ENCODE data around the gene CATSPERZ.
A peak's percentile ranks its signal among the peaks of the same experiment; 100 is the strongest.
"Not testable (repeated sequence)": the region's sequence is repeated elsewhere in the genome, so short reads cannot be mapped to it uniquely, and the experiment has no call there.

CATSPERZ gene

DNA sequence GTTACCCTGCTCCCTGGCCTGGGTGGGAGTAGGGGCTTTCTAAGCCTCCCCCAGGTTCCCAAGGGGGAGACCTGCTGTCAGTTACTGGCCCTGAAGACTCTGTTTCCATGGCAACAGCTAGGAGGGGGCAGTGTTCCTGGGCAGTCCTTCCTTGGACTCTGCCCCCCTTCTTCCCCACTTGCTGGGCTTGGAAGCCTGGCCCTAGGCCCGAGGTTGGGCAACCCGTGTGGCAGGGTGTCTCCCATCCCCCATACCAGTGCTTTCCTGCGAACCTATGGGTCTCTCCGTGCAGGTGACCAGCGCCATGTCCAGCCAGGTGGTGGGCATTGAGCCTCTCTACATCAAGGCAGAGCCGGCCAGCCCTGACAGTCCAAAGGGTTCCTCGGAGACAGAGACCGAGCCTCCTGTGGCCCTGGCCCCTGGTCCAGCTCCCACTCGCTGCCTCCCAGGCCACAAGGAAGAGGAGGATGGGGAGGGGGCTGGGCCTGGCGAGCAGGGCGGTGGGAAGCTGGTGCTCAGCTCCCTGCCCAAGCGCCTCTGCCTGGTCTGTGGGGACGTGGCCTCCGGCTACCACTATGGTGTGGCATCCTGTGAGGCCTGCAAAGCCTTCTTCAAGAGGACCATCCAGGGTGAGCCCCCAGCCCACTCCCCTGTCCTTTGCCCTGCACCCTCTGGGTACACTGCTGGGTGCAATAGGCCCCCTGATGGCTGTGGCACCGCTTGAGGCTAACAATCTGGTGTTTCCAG is 6.9 kb downstream of the CATSPERZ start:
- Histone ChIP-seq H3K4me3 (ENCODE audit: low read depth, low read length) (peak overlapping the region; percentile 97), H3K9me3 (ENCODE audit: control insufficient read depth, insufficient read depth, low read depth, low read length) (no peaks in the 10 kb centered on the region)

DNA sequence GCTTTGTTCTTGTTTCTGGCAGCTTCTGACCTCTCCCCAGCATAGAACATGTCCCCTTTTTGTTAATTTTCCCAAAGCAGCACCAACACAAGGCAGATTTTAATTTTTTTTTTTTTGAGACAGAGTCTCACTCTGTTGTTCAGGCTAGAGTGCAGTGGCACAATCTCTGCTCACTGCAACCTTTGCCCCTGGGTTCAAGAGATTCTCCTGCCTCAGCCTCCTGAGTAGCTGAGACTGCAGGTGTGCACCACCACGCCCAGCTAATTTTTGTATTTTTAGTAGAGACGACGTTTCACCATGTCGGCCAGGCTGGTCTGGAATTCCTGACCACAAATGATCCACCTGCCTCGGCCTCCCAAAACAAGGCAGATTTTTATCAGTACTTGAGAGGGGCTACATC is 7.6 kb downstream of the CATSPERZ start:
- not testable (repeated sequence) for H3K27me3 ChIP-seq (ENCODE audit: control insufficient read depth, insufficient read depth, low read length); H3K9ac ChIP-seq (ENCODE audit: low read length); H3K4me3 ChIP-seq (ENCODE audit: low read depth, low read length); H3K9me3 ChIP-seq (ENCODE audit: control insufficient read depth, insufficient read depth, low read depth, low read length); H3K27ac ChIP-seq (ENCODE audit: low read depth, low read length)
- Histone ChIP-seq H3K36me3 (ENCODE audit: control insufficient read depth, insufficient read depth, low read length) (peaks cover 12% of the 10 kb centered on the region), H3K4me1 (ENCODE audit: control insufficient read depth, insufficient read depth, low read length) (peaks cover 13% of the 10 kb centered on the region)

More for the DNA sequence above, 6.9 kb downstream of the CATSPERZ start:
- H3K27me3 ChIP-seq (ENCODE audit: control insufficient read depth, insufficient read depth, low read length): no peaks in the 10 kb centered on the region
- peak overlapping the region; percentile 82 for H3K9ac ChIP-seq (ENCODE audit: low read length)
- peaks cover 13% of the 10 kb centered on the region for H3K4me1 ChIP-seq (ENCODE audit: control insufficient read depth, insufficient read depth, low read length)
- 0 out of 2 replicates have a peak overlapping the region, but pooled peaks have one; percentile 57 for H3K27ac ChIP-seq (ENCODE audit: low read depth, low read length)
- H3K36me3 ChIP-seq (ENCODE audit: control insufficient read depth, insufficient read depth, low read length): peaks cover 8% of the 10 kb centered on the region; the same call in 1 of the 2 replicates

DNA sequence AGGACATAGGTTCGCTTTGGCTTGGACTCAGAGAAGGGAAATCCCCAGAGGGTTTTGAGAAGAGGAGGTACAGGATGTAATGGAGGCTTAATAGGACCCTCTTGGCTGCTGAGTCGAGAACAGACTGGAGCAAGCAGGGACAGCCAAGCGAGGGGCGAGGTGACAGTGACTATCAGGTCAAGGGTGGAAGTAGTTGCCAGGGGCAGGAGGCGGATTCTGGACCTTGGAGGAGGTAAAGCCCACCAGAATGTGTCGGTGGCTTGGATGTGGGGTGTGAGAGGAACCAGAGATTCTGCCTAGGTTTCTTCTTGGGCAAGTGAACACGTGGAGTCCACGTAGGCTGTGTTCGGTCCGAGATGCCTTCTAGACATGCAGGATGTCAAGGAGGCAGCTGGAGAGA is 12.8 kb downstream of the CATSPERZ start:
- Histone ChIP-seq H3K27me3 (ENCODE audit: control insufficient read depth, insufficient read depth, low read length) (no peaks in the 10 kb centered on the region), H3K4me3 (ENCODE audit: low read depth, low read length) (no peak overlapping the region), H3K4me1 (ENCODE audit: control insufficient read depth, insufficient read depth, low read length) (no peaks in the 10 kb centered on the region), H3K9me3 (ENCODE audit: control insufficient read depth, insufficient read depth, low read depth, low read length) (no peaks in the 10 kb centered on the region), H3K36me3 (ENCODE audit: control insufficient read depth, insufficient read depth, low read length) (peaks cover 36% of the 10 kb centered on the region), H3K9ac (ENCODE audit: low read length) (no peak overlapping the region), H3K27ac (ENCODE audit: low read depth, low read length) (no peak overlapping the region)

DNA sequence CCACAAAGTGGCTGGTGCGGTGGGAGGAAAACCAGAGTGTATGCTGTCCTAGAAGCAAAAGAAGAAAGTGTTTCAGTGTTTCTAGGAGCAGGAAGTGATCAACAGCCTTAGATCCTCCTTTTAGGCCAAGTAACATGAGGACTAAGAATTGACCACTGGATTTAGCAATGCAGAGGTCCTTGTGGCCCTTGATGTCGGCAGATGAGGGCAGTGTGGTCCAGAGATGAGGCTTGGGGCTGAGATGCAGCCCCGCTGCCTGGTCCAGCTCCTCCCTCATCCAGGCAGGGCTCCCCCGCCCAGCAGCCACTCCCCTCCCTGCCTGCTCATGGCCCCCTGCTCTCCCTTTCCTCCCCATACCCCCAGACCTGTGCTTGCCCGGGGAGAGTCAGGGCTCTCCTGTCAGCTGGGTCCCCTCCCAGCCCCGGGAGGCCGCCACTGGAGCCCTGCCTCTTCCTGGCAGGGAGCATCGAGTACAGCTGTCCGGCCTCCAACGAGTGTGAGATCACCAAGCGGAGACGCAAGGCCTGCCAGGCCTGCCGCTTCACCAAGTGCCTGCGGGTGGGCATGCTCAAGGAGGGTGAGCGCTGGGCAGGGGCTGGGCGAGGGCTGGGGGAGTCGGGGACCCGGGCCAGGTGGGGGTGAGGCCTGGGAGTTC is 13.5 kb downstream of the CATSPERZ start:
- Histone ChIP-seq H3K36me3 (ENCODE audit: control insufficient read depth, insufficient read depth, low read length) (peaks cover 35% of the 10 kb centered on the region), H3K4me1 (ENCODE audit: control insufficient read depth, insufficient read depth, low read length) (no peaks in the 10 kb centered on the region), H3K27ac (ENCODE audit: low read depth, low read length) (no peak overlapping the region), H3K9ac (ENCODE audit: low read length) (no peak overlapping the region), H3K27me3 (ENCODE audit: control insufficient read depth, insufficient read depth, low read length) (no peaks in the 10 kb centered on the region), H3K4me3 (ENCODE audit: low read depth, low read length) (no peak overlapping the region), H3K9me3 (ENCODE audit: control insufficient read depth, insufficient read depth, low read depth, low read length) (no peaks in the 10 kb centered on the region)

- peaks cover 5% of the 10 kb centered on the region for H3K4me1 ChIP-seq (ENCODE audit: control insufficient read depth, insufficient read depth, low read length)
- no peak overlapping the region for H3K9ac ChIP-seq (ENCODE audit: low read length)
- no peaks in the 10 kb centered on the region for H3K9me3 ChIP-seq (ENCODE audit: control insufficient read depth, insufficient read depth, low read depth, low read length)
- H3K27me3 ChIP-seq (ENCODE audit: control insufficient read depth, insufficient read depth, low read length): no peaks in the 10 kb centered on the region
- no peak overlapping the region for H3K27ac ChIP-seq (ENCODE audit: low read depth, low read length)
- peaks cover 35% of the 10 kb centered on the region for H3K36me3 ChIP-seq (ENCODE audit: control insufficient read depth, insufficient read depth, low read length)
- H3K4me3 ChIP-seq (ENCODE audit: low read depth, low read length): no peak overlapping the region
Measured at GRCh38 chr11:64314146-64314804, 14.1 kb downstream of the CATSPERZ start.

DNA sequence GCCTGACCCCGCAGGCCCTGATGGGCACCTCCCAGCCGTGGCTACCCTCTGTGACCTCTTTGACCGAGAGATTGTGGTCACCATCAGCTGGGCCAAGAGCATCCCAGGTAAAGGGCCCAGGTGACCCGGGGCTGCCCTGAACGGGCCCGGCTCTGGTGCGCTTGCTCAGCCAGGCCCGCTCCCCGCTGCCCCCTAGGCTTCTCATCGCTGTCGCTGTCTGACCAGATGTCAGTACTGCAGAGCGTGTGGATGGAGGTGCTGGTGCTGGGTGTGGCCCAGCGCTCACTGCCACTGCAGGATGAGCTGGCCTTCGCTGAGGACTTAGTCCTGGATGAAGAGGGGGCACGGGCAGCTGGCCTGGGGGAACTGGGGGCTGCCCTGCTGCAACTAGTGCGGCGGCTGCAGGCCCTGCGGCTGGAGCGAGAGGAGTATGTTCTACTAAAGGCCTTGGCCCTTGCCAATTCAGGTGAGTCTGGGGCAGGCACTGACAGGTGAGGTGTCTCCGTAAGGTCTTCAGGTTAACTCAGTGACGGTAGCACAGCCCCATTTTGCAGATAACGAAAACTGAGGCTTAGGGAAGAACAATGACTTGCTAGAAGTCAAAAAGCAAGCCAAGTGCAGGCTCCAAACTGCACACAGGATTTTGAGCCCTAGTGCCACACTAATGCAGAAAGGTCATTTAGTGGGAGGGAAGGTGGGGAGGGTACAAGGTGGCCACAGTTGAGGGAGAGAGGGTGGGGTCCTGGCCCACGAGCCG is 14.8 kb downstream of the CATSPERZ start:
- no peak overlapping the region for H3K4me3 ChIP-seq (ENCODE audit: low read depth, low read length)
- no peak overlapping the region for H3K27ac ChIP-seq (ENCODE audit: low read depth, low read length)
- peaks cover 9% of the 10 kb centered on the region for H3K4me1 ChIP-seq (ENCODE audit: control insufficient read depth, insufficient read depth, low read length)
- peaks cover 40% of the 10 kb centered on the region for H3K36me3 ChIP-seq (ENCODE audit: control insufficient read depth, insufficient read depth, low read length)
- no peaks in the 10 kb centered on the region for H3K27me3 ChIP-seq (ENCODE audit: control insufficient read depth, insufficient read depth, low read length)
- H3K9me3 ChIP-seq (ENCODE audit: control insufficient read depth, insufficient read depth, low read depth, low read length): no peaks in the 10 kb centered on the region
- H3K9ac ChIP-seq (ENCODE audit: low read length): no peak overlapping the region

DNA sequence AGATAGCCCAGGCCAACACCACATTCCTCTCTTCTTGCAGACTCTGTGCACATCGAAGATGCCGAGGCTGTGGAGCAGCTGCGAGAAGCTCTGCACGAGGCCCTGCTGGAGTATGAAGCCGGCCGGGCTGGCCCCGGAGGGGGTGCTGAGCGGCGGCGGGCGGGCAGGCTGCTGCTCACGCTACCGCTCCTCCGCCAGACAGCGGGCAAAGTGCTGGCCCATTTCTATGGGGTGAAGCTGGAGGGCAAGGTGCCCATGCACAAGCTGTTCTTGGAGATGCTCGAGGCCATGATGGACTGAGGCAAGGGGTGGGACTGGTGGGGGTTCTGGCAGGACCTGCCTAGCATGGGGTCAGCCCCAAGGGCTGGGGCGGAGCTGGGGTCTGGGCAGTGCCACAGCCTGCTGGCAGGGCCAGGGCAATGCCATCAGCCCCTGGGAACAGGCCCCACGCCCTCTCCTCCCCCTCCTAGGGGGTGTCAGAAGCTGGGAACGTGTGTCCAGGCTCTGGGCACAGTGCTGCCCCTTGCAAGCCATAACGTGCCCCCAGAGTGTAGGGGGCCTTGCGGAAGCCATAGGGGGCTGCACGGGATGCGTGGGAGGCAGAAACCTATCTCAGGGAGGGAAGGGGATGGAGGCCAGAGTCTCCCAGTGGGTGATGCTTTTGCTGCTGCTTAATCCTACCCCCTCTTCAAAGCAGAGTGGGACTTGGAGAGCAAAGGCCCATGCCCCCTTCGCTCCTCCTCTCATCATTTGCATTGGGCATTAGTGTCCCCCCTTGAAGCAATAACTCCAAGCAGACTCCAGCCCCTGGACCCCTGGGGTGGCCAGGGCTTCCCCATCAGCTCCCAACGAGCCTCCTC is 15.7 kb downstream of the CATSPERZ start:
- not testable (repeated sequence) for H3K9me3 ChIP-seq (ENCODE audit: control insufficient read depth, insufficient read depth, low read depth, low read length); H3K27me3 ChIP-seq (ENCODE audit: control insufficient read depth, insufficient read depth, low read length); H3K27ac ChIP-seq (ENCODE audit: low read depth, low read length); H3K4me1 ChIP-seq (ENCODE audit: control insufficient read depth, insufficient read depth, low read length); H3K9ac ChIP-seq (ENCODE audit: low read length)
- H3K4me3 ChIP-seq (ENCODE audit: low read depth, low read length): peak overlapping the region; percentile 86; the same call in 1 of the 2 replicates
- H3K36me3 ChIP-seq (ENCODE audit: control insufficient read depth, insufficient read depth, low read length): peaks cover 47% of the 10 kb centered on the region

DNA sequence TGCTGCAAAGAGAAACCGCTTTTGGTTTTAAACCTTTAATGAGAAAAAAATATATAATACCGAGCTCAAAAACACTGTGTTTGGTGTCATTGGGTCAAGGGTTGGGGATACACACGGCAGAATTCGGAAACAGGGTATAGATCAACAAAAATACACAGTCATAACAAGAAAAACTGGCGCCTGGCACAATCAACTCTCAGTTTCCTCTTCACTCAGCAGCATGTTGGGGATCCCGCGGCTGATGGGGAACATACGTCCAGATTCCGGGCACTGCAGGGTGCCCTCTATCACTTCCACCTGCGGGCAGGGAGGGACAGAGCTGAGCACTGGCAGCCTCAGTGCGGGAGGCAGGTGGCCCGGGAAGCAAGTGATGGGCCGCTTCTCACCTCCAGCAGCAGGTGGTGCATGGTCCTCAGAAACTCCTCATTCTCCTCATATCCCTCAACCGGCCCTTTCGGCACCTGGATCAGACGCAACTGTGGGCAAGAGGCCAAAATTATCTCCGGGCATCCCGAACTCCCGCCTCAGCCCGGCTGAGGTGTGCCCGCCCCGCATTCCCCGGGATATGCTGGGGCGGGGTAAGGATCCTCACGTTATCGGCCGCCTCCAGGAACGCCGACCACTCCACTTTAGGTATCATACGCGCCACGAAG is 16.6 kb downstream of the CATSPERZ start:
- Histone ChIP-seq H3K27me3 (ENCODE audit: control insufficient read depth, insufficient read depth, low read length) (no peaks in the 10 kb centered on the region), H3K4me3 (ENCODE audit: low read depth, low read length) (peak overlapping the region; percentile 86), H3K36me3 (ENCODE audit: control insufficient read depth, insufficient read depth, low read length) (peaks cover 53% of the 10 kb centered on the region), H3K9me3 (ENCODE audit: control insufficient read depth, insufficient read depth, low read depth, low read length) (no peaks in the 10 kb centered on the region), H3K4me1 (ENCODE audit: control insufficient read depth, insufficient read depth, low read length) (peaks cover 9% of the 10 kb centered on the region), H3K27ac (ENCODE audit: low read depth, low read length) (peak overlapping the region; percentile 91), H3K9ac (ENCODE audit: low read length) (peak overlapping the region; percentile 91)

GRCh38 chr11:64317325-64317960 is 17.3 kb downstream of the CATSPERZ start, which contains the start of gene TRMT112:
Gene TRMT112 (minus strand): TSS chr11:64317559. CDS start chr11:64317526, 33 bp downstream.
- Histone ChIP-seq H3K9ac (ENCODE audit: low read length) (peak within 1 kb of the TSS; percentile 91), H3K36me3 (ENCODE audit: control insufficient read depth, insufficient read depth, low read length) (peaks cover 57% of the 10 kb centered on the region), H3K9me3 (ENCODE audit: control insufficient read depth, insufficient read depth, low read depth, low read length) (no peaks in the 10 kb centered on the region), H3K27ac (ENCODE audit: low read depth, low read length) (peak within 1 kb of the TSS; percentile 96), H3K4me3 (ENCODE audit: low read depth, low read length) (peak within 1 kb of the TSS; percentile 86), H3K27me3 (ENCODE audit: control insufficient read depth, insufficient read depth, low read length) (no peaks in the 10 kb centered on the region), H3K4me1 (ENCODE audit: control insufficient read depth, insufficient read depth, low read length) (peaks cover 11% of the 10 kb centered on the region)

All from HUES6 (cell line).